Dermis blood vessel endothelial cell (primary cell): ENCODE results near the gene THSD1. TPM values are rescaled to one million over a fixed set of nuclear protein-coding genes. Genes with fewer than 3 reads are reported as not detected.
"Not testable (repeated sequence)": the region's sequence is repeated elsewhere in the genome, so short reads cannot be mapped to it uniquely, and the experiment has no call there.

Experiments used
- DNase-seq: peaks from one replicate; pipeline ENCODE4 v3.0.0; 2010
- total RNA-seq: library from RNA; depleted of rRNA; stranded (reverse); fragments of >200 nt; gene quantifications from 2 replicates; pipeline ENCODE4 v1.2.3, GENCODE V29; 2014

Gene THSD1
- total RNA-seq, 1 donor from 2014 or later: 80.3 TPM

DNA sequence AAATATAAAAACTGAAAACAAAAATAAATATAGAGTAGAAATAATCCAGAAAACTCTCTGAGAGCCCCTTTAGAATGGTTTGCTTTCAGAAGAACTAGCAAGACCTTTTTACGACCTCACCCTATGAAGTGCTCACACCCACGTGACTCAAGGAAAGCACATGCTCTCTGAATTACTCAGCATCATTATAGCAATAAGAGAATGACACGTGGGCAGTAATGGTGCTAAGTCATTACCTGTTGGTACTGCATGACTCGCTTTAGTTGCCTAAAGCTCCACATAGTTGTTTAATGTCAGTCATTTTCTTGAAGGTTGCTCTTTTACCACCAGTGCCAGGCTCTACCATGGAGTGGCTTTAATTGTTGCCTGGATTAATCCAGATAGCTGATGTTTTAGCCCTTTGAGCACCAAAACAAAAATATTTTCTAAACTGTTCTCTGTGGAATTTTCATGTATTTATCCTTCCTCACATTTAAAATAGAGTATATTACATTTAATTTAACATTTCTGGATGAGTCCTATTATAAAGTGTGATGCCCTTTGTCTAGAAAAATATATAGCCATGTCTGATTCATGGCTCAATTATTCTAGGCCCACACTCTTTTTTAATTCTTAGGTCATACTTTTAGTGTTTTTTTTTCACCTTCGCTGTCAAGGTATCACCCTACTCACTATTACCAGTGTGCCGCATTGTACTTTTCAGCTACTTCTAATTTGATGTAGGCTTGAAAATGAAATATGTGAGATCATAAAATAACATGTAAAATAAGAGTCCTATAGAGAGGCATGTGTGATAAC, 56.8 kb downstream of the THSD1 start:
- DNase-seq: peak; percentile 67

DNA sequence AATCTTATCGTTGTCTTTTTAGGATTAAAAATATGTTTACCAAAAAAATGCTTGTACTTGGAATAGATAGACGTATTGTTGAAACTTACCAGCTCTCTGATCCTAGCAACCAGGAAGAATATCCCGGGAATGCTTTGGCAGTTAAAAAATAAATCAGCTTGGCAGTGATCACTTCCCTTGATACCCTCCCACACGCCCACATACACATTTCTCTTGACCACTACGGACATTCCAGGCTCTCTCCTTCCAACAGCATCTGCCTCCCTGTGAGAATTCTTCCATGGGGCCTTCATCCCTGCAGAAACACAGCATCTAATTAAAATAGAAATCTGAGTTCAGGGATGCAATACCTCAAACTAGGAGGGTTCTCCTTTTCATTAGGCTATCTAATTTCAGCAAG, 57.9 kb downstream of the THSD1 start:
- DNase-seq: peak; percentile 73

DNA sequence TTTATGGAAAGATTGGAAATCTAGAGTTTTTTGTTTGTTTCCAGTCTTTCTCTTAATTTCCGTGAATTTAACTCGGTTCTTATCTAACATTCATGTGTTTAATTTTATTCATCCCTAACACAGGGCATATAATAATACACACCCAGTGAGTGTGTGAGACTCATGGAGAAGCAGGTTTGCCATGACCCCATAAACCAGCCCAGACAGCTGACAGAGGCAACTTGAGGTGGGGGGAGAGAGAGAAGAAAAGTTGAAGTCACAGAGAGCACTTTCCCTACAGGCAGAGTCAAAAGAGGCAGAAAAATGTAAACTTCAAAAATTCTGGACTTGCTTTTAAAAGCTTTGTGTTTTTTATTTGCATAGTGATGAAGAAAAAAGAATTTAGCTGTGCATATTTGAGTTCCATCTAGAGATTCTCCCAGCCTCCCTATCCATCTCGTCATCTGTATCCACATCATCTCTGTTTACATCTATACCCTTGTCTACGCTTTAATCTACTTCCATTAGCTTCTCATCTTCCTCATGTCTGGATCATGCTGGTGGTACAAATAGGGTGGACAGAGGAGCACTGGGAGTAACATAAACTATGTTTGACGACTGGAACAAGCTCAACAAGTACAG, 60.2 kb downstream of the THSD1 start:
- no peak for DNase-seq

DNA sequence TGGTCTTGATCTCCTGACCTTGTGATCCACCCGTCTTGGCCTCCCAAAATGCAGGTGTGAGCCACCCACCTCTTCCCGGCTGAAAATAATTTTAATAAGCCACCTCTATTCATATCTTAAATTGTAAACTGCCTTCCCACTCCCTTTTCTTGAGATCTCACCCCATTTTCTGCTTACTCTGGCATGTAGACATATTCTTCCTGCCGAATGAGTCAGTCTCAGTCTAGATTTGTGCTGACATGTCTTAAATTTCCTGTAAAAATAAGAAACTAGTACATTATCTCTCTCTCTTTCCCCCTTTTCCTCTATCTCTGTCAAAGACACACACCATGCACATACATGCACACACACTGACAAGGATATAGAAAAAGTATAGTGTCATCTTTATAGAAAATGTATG, 60.9 kb downstream of the THSD1 start:
- peak; percentile 61 for DNase-seq

DNA sequence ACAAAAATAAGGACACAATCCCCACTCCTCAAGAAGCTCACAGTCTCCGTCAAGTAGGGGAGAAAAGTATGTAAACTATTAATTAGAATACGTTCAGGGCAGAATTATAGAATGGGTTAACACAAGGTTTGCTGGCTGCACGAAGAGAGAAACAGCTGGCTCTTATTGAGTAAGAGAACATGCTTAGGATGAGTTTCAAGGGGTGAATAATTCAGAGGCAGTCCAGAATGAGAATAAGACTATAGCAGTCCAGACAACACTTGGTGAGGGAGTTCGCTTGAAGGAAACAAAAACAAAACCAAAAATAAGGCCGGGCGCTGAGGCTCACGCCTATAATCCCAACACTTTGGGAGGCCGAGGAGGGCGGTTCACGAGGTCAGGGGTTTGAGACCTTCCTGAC, 61.9 kb downstream of the THSD1 start:
- no peak for DNase-seq

DNA sequence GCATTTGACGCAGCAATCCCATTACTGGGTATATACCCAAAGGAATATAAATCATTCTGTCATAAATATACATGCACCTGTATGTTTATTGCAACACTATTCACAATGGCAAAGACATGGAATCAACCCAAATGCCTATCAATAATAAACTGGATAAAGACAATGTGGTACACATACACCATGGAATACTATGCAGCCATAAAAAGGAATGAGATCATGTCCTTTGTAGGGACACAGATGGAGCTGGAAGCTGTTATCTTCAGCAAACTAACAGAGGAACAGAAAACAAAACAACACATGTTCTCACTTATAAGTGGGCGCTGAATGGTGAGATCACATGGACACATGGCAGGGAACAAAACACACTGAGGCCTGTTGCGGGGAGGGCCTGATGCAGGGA, 63.8 kb downstream of the THSD1 start:
- not testable (repeated sequence) for DNase-seq

DNA sequence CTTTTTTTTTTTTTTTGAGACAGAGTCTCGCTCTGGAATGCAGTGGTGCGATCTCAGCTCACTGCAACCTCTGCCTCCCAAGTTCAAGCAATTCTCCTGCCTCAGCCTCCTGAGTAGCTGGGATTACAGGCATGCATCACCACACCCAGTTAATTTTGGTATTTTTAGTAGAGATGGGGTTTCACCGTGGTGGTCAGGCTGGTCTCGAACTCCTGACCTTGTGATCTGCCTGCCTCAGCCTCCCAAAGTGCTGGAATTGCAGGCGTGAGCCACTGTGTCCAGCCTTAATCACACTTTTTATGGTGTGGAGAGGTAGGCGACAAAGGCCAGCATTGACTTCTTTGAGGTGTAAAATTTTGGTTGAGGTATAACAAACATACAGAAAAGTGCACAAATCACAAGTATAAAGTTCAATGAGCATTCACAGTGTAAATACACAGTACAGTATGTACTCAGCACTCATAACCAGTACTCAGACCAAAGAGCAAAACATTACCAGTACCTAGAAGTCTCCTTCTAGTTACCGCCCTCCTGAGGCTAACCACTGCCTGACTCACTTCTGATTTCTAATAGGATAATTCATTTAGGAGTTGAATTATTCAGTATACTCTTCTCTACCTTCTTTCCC, 68.0 kb downstream of the THSD1 start:
- DNase-seq: not testable (repeated sequence)

DNA sequence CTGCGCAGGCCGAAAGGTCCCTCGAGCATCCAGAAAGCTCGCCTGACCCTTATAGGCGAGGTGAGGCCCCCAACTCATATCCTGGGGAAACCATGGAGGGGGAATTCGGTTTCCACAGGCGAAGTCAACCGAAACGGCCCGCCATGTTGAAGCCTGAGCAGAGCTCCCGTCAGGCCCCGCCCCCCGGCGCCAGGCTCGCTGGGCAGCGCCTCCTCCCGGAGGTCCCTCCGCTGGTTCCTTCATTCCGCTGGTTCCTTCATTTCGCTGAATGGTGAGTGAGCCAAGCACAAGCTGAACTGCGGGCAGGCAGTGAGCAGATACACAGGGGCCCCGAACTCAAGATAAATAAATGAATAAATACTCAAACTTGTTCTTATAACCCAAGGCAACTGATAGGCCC, 71.9 kb downstream of the THSD1 start:
- not testable (repeated sequence) for DNase-seq

DNA sequence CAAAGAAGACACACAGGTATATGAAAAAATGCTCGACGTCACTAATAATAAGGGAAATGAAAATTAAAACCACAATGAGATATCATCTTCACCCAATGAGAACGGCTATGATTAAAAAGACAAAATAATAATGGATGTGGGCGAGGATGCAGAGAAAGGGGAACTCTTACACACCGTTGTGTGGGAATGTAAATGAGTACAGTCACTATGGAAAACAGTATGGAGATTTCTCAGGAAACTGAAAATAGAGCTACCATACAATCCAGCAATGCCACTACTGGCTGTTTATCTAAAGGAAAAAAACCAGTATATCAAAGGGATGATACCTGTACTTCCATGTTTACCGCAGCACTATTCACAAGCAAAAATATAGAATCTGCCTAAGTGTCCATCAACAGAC, 74.1 kb downstream of the THSD1 start:
- DNase-seq: not testable (repeated sequence)

Other genes with a start within 250 kb of the THSD1 start
- 13.2 and 17.9 TPM in 2 replicates for gene NEK3, start 246.6 kb downstream of the THSD1 start, total RNA-seq
- 22.5 and 29.5 TPM in 2 replicates for gene VPS36, start 44.5 kb upstream of the THSD1 start, total RNA-seq
- gene CKAP2, start 49.3 kb upstream of the THSD1 start, total RNA-seq: 18.9 and 71.8 TPM in 2 replicates
- 2.2 and 4.0 TPM in 2 replicates for gene HNRNPA1L2, start 236.3 kb upstream of the THSD1 start, total RNA-seq
- 49.5 and 75.9 TPM in 2 replicates for gene SUGT1, start 246.7 kb upstream of the THSD1 start, total RNA-seq